ENCODE data around the gene ADAM22.

DNA sequence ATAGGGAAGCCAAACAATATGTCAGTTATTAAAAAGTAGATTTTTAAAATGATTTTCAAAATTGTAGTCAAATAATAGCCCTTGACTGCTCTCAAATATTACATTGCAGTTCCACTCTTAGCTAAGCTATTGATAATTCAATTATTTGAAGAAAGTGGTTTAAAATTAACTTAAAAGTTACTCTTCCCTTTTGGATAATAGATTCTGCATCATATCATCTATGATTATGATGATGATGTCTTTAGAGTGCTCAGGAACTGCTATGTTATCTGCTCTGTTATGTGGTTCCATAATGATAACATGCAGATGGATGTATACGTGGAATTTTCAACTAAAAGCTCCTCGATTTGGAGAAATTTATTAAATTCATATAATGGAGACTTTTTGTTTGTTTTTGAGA is 110.0 kb downstream of the ADAM22 start:
- TF ChIP-seq POLR2A (IDR thresholded peaks at IDR 0.05) (no peak), POLR2AphosphoS5 (IDR thresholded peaks at IDR 0.05) (no peak), EP300 (IDR thresholded peaks at IDR 0.05) (no peak)
- TF ChIP-seq, protein P1, sequence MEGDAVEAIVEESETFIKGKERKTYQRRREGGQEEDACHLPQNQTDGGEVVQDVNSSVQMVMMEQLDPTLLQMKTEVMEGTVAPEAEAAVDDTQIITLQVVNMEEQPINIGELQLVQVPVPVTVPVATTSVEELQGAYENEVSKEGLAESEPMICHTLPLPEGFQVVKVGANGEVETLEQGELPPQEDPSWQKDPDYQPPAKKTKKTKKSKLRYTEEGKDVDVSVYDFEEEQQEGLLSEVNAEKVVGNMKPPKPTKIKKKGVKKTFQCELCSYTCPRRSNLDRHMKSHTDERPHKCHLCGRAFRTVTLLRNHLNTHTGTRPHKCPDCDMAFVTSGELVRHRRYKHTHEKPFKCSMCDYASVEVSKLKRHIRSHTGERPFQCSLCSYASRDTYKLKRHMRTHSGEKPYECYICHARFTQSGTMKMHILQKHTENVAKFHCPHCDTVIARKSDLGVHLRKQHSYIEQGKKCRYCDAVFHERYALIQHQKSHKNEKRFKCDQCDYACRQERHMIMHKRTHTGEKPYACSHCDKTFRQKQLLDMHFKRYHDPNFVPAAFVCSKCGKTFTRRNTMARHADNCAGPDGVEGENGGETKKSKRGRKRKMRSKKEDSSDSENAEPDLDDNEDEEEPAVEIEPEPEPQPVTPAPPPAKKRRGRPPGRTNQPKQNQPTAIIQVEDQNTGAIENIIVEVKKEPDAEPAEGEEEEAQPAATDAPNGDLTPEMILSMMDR (IDR thresholded peaks at IDR 0.05), result no peak
